Mesothelial cell of epicardium (in vitro differentiated cells): Measurements from ENCODE around the gene UCP1. TPM values are rescaled to one million over a fixed set of nuclear protein-coding genes. Genes with fewer than 3 reads are reported as not detected.

Experiments used
- total RNA-seq: library from RNA; stranded (reverse); gene quantifications from 3 replicates; pipeline ENCODE4 v1.2.1, GENCODE V29; 2021

Gene UCP1
- total RNA-seq, 1 donor from 2014 or later, result not detected

Other genes starting within 250 kb of the UCP1 start
- gene SCOC, start 195.3 kb downstream of the UCP1 start, total RNA-seq, result 49.4 to 52.9 TPM (median 52.5 TPM) in 3 replicates
- 1.6 to 1.8 TPM (median 1.6 TPM) in 3 replicates for gene CLGN, start 141.3 kb downstream of the UCP1 start, total RNA-seq
- gene MGAT4D, start 70.7 kb downstream of the UCP1 start, total RNA-seq, result not detected in 3 replicates
- gene ELMOD2, start 44.8 kb downstream of the UCP1 start, total RNA-seq, result 45.6 to 51.8 TPM (median 49.0 TPM) in 3 replicates
- 49.6 to 54.2 TPM (median 52.4 TPM) in 3 replicates for gene TBC1D9, start 187.4 kb upstream of the UCP1 start, total RNA-seq